ENCODE measurements around the gene WDR44. TPM values are rescaled to one million over a fixed set of nuclear protein-coding genes. Genes with fewer than 3 reads are reported as not detected.

WDR44 gene
- total and polyA plus RNA-seq, 2 of the 13 experiments (the other 11 are each of a cell fraction or from before 2014, with no cell fraction given) = 2.2 to 4.3 TPM

DNA sequence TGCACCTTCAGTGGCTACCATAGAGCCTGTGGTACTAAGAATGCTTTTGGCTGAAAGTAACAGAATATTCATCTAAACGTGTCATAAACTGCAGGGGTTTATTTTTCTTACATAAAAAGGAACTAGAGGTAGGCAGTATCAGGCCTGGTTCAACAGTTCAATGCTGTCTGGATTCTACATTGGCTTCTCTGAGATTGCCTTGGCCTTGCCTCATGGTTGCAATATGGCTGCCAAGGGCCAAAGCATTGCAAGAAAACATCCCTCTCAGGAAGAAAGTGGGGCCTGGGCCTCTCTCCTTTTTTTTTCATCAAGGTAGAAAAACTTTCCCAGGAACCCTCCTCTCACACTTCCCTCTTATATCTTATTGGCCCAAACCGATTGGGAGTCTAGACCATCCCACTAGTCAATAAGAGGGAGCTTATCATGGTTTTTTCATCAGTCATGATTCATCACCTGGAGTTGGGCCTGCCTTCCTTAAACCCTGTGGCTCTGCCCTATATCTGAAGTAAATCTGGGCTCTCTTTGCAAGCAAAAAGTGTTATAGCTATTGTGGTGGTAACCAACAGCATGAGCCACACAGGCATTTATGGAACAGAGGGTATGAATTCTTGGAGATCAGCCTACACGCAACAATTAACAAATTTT lies 147.9 kb downstream of the WDR44 start (continued):
- TF ChIP-seq POLR2A (IDR thresholded peaks at IDR 0.05; ENCODE audit: insufficient read depth in 1 of 2, low read depth in 2 of 2, low read length in 2 of 2) (no peak), ZNF335 (CRISPR knock-in tag; IDR thresholded peaks at IDR 0.05) (no peak), ZNF512 (CRISPR knock-in tag; IDR thresholded peaks at IDR 0.05) (no peak), ZNF34 (CRISPR knock-in tag; IDR thresholded peaks at IDR 0.05; ENCODE audit: borderline replicate concordance) (no peak)

DNA sequence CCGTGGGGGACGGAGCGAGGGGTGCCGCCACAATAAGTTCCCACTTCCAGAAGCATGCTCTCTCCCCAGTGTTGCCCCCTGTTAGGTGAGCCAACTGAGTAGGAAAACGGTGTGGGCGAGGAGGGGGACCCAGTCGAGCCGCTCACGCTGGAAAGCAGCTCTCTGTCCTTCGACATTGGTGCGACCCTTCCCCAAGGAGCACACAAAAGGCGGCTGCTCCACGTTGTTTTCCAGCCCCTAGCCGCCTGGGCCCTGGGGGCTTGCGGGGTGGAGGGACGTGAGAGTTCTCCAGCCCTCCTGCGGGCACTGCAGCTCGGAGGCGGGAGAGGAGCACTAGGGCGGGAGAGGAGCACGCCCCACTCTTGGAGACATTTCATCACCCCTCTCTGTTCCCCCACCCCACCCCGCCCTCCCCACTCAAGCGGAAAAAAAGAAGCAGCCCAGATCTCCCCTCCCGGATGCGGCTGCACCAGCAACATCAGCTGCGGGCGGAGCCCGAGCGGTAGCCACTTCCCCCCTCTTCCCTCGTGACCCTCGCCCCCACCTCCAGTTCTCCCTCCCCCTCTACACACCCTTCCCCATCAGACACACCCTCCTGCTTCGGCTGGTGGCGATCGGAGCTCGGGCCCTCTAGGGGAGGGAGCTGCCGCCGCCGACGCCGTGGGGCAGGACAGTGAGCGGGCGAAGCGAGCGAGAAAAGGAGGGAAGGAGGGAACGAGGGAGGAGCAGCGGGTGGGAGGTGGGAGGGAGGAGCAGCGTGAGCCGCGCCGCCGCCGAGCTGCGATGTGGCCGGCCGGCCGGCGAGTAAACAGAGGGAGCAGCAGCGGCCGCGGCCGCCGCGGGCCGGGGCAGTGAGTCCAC lies 149.4 kb downstream of the WDR44 start, which contains the start of gene DOCK11:
TSS of gene DOCK11 (plus strand) at position 755 of the 861 bp plus-strand sequence. CDS start 157 bp downstream, outside the sequence.
- no peak within 1 kb of the TSS for H3K9ac ChIP-seq (ENCODE audit: insufficient read depth, low read depth, low read length)
- intact Hi-C loops (cut with micrococcal nuclease; ENCODE audit: unreplicated experiment) = no loop called here
- no peaks in the 10 kb centered on the region for H4K20me1 ChIP-seq (ENCODE audit: insufficient read depth, low read length)
- H3K4me2 ChIP-seq (ENCODE audit: low read depth, low read length) = peak within 1 kb of the TSS; percentile 58
- no peaks in the 10 kb centered on the region for H3K9me3 ChIP-seq (ENCODE audit: low read length)
- no peak within 1 kb of the TSS for H3K27ac ChIP-seq (ENCODE audit: extremely low read length, insufficient read depth, low read length)
- H3K4me3 ChIP-seq (replicated peaks in 1 of 3; ENCODE audit: insufficient read depth in 1 of 3, low read depth in 2 of 3, low read length in 3 of 3) = peak within 1 kb of the TSS; percentile 12 to 59 (median 16); a peak in 4 of 6 replicates
- peak; percentile 91 for ATAC-seq
- BruUV-seq (replicated peaks) = no TSS peak
- CTCF ChIA-PET (ENCODE audit: low intra/inter-chr PET ratio, low total read pairs) = no interaction called here
- no peak for FAIRE-seq
- in situ Hi-C loops (cut with HindIII; ENCODE audit: extremely low pct_ligation_motif_present, low pct_unique_long_range_greater_than_20kb) = no loop called here
- POLR2A ChIA-PET = no interaction called here
- H3K36me3 ChIP-seq (replicated peaks in 1 of 2; ENCODE audit: control insufficient read depth in 1 of 2, insufficient read depth in 2 of 2, low read length in 2 of 2) = no peaks in the 10 kb centered on the region
- no peaks in the 10 kb centered on the region for H3K79me2 ChIP-seq (ENCODE audit: insufficient read depth, low read length)
- peak; percentile 2 for DNase-seq (ENCODE audit: low spot score)
- WGBS (ENCODE audit: low lambda C conversion rate) = 19% methylated on average over 7 of the region's 64 CpGs
- H3K27me3 ChIP-seq (ENCODE audit: control insufficient read depth in 1 of 2, insufficient read depth in 2 of 2, low read length in 2 of 2) = peaks cover 2 to 18% of the 10 kb centered on the region in 2 experiments; a peak in 3 of 5 replicates
- peaks cover 14% of the 10 kb centered on the region for H3K4me1 ChIP-seq (ENCODE audit: insufficient read depth, low read length)
- H2AFZ ChIP-seq (ENCODE audit: low read length) = no peak within 1 kb of the TSS
- TF ChIP-seq ZMYM2 (CRISPR knock-in tag; IDR thresholded peaks at IDR 0.05) (no peak), ZNF687 (CRISPR knock-in tag; IDR thresholded peaks at IDR 0.05) (peak; percentile 17; the same call in 1 of the 2 replicates), GTF3A (CRISPR knock-in tag; conservative IDR thresholded peaks at IDR 0.05) (no peak), HNRNPL (IDR thresholded peaks at IDR 0.05; ENCODE audit: low read depth, low read length) (no peak), UBTF (CRISPR knock-in tag; IDR thresholded peaks at IDR 0.05) (no peak), NFIB (CRISPR knock-in tag; IDR thresholded peaks at IDR 0.05; ENCODE audit: borderline replicate concordance) (no peak)

Measured in HepG2 (cell line).